Stimulated activated CD8-positive, alpha-beta memory T cell treated with anti-CD3 and anti-CD28 coated beads, Interleukin-12 subunit alpha, Interleukin-12 subunit beta, amount 100 ng/mL, for 24 hours (primary cell): ENCODE results near the gene CTNND2.
"Not testable (repeated sequence)": the region's sequence is repeated elsewhere in the genome, so short reads cannot be mapped to it uniquely, and the experiment has no call there.

ENCODE experiments used
- DNase-seq: peaks from one replicate; pipeline ENCODE4 v3.0.0-alpha.2; 2020; ENCODE audit errors: extremely low read depth

CTNND2 gene

DNA sequence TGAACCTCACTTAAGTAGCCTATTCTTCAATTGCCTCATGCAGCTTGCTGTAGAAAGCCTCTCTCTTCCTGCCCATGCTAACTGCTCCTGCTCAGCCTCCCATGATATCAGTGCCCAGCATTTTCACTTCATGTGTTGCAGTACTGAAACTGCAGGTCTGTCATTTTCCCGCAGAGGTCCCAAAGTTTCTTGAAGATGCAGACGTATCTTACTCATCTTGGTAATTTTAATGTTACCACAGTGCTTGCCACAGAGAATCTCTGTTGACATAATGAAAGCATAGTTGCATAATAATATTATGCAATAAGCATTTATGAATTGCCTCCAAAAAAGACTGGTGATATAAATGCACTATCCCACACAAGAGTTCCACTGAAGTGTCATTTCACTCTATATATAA is 582.1 kb downstream of the CTNND2 start:
- DNase-seq = no peak

DNA sequence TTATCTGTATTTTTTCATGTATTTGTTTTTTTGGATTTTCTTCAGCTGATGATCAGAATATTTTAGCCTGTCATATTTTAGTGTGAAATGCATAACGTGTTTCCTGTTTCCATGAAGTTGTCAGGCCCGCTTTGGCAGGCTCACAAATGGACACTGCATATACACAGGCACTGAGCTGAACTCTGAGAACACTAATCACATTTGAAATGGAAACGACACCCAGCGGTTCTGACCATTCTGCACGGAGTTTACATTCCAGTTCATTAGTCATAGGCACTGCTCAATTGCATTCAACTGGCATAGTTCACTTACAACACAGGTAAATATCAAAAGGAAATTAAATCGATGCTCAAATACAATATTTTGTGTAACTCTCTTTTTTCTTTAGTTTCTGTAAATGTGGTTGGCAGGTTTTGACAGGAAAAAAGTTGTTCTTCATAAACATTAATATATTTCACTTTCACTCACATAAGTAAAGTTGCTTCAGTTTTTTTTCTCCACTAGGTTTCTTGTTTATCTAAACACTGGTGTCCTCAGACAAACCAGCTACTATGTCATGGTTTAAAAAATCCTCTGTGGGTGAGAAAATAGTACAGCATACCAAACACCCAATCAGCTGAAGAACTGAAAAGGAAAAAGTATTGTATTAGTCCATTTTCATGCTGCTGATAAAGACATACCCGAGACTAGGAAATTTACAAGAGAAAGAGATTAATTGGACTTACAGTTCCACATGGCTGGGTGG is 584.2 kb downstream of the CTNND2 start:
- DNase-seq = no peak

DNA sequence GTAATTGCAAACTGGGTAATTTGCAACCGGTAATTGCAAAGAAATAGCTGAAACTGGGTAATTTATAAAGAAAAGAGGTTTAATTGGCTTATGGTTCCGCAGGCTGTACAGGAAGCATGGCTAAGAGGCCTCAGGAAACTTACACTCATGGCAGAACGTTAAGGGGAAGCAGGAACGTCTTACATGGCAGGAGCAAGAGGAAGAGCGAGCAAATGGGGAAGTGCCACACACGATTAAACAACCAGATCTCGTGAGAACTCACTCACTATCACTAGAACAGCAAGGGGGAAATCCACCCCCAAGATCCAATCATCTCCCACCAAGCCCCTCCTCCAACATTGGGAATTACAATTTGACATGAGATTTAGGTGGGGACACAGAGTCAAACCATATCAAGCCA is 590.6 kb downstream of the CTNND2 start:
- not testable (repeated sequence) for DNase-seq

DNA sequence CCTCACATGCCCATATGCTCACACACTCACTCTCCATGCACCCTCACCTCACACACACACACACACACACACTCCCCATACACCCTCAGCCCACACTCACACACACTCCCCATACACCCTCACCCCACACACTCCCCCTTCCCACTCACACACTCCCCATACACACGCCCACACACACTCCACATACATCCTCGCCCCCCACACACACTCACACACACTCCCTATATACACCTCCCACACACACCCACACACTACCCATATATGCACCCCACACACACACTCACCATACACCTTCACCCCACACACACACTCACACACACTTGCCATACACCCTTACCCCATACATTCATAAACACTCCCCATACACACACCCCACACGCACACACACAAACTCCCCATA is 592.5 kb downstream of the CTNND2 start:
- no peak for DNase-seq

DNA sequence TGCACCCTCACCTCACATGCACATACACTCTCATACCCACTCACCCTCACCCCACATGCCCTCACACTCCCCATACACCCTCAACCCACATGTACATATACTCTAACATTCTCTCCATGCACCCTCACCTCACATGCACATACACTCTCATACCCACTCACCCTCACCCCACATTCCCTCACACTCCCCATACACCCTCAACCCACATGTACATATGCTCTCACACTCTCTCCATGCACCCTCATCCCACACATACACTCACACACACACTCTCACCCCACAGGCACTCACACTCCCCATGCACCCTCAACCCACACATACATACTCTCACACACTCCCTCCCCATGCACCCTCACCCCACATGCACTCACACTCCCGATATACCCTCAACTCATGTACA is 593.0 kb downstream of the CTNND2 start:
- no peak for DNase-seq

DNA sequence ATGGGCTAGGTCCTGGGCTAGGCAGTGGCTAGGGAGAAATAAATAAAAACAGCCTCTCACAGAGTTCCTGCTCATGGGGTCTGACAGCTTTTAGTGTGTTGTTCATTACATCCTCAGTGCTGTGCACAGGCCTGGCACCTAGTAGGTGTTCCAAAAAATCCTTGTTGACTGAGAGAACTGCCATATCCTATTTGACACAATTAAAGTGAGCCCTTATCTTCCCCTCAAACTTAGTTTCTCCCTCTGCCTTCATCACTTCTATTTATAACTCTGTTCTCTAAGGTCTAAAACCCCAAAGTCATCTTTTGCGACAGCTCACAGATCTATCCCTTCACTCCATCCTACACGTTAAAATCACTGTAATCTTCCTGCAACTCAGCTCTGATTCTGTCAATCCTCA is 594.1 kb downstream of the CTNND2 start:
- no peak for DNase-seq

DNA sequence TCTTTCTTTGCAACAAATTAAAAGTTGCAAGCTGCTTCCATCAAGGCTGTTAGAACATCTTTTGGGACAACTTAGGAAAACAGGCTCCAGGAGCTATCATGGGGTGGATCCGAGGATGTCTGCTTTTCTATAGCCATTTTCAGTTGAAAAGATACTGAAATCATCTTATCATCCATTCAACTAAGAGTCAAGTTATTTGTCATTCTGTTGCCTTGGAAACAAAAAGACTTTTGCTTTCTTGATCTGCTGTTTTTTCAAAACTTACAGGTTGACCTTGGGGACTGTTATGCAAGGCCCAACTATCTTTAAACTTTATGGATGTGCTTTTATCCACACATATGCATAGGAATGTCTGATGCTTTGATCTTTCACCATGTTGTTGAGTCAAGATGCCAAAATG is 597.9 kb downstream of the CTNND2 start:
- no peak for DNase-seq

DNA sequence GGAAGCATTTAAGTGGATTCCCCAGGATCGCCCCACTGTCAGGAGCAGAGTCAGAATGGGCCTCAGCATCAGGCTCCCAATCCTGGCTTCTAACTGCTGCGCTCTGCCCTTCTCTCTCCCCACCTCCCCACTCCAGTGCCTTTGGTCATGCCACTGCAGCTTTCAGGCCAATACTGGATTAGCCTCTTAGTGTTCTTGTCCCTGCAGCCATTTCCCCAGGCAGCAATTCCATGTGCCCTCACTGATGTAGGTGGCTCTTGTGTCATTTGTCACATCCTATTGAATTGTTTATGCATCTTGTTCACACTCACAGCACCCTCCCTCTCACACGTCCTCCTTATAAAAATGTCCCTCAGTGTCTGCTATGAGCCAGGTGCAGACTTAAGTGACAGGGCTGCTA is 599.0 kb downstream of the CTNND2 start:
- DNase-seq = no peak

DNA sequence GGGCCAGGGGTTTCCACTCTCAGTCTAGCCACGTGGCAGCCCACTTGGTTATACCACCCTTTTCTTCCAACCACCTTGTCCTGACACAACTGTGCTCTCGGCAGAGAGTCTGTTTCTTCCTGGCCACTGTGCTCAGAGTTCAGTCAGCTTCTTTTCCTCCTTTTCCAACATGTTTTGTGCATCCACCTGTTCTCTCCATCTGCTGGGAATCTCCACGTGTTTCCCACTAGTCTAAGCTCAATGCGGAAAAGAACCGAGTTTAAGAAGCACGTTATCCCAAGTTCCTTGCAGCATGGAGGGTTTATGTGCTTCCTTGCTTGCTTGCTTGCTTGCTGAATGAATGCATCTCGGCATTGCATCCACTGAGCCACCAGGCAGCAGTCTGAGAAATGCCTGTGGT is 599.6 kb downstream of the CTNND2 start:
- no peak for DNase-seq

DNA sequence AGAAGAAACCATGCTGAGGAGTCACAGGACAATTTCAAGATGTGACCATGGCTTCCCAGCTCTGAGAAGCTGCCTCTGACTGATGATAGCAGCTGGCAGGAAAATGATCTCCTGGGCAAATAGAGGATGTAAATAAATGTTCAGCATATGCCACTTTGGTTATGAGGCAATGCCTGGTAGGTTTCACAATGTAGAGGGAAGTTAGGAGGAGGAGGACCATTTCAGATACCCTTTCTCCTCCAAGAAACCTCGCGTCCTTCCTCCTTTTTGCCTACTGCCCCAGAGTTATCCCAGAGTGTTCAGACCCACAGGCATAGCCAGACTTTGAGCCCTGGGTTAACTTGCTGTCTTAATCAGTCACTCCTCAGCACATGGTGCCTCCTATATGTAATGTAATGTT is 601.6 kb downstream of the CTNND2 start:
- no peak for DNase-seq

DNA sequence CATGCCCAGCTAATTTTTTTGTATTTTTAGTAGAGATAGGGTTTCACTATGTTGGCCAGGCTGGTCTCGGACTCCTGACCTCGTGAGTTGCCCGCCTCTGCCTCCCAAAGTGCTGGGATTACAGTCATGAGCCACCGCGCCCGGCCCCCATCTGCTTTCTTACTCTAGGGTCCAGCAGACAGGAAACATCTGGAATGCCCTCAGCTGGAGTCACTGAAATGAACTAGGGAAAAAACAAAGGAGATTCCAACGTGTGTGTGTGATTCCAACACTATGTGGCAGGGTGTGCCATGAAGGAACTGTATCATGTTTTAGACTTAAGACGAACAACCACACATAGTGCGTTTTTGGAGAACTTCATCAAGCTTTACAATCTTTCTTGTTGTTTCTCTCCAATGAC is 603.1 kb downstream of the CTNND2 start:
- no peak for DNase-seq

DNA sequence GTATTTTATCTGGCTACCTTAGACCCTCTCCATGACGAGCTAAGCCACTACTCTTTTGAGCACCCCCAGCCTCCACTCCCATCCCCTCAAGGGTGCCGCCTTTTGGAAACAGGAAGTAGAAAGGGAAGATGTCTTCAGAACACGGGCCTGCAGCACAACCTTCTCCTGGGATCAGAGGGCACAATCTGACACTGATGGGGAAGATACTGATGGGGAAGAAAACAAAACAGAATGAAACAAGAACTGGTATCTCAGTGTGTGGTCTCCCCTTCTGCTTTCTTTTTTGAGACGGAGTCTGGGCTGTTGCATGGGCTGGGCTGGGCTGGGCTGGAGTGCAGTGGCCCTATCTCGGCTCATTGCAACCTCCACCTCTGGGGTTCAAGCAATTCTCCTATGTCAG is 603.5 kb downstream of the CTNND2 start:
- DNase-seq = no peak

DNA sequence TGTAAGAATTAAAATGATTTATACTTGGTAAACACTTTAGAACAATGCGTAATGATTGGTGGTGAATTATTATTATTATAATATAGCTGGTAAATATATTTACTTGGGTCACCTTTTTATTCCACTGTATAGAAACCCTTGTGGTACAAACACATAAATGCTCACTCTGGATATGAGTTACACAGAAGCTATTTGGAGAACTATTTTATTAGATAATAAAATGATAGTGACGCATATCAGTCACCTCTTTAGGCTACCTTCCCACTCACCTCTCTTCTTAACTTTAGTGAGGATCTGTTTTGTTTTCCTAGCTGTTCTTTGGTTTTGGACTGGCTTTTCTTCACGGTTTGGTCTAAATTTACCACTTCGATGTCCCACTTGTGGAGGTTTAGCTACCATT is 605.4 kb downstream of the CTNND2 start:
- no peak for DNase-seq

DNA sequence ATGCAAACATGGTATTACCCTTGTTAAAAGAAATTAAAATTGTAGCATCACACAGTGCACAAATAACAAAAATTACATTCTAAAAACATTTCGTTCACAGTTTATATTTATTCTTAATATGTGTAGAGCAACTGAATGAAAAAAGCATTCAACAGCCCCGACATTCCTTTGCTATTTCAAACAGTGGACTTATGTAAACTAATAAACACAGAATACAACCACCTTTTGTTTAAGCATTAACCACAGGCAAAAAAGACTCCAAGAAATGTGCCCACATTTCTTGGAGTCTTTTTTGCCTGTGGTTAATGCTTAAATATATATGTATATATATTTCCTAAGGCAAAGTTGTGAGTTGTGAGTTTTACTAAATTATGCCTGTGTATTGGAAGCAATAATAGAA is 610.7 kb downstream of the CTNND2 start:
- DNase-seq = no peak

DNA sequence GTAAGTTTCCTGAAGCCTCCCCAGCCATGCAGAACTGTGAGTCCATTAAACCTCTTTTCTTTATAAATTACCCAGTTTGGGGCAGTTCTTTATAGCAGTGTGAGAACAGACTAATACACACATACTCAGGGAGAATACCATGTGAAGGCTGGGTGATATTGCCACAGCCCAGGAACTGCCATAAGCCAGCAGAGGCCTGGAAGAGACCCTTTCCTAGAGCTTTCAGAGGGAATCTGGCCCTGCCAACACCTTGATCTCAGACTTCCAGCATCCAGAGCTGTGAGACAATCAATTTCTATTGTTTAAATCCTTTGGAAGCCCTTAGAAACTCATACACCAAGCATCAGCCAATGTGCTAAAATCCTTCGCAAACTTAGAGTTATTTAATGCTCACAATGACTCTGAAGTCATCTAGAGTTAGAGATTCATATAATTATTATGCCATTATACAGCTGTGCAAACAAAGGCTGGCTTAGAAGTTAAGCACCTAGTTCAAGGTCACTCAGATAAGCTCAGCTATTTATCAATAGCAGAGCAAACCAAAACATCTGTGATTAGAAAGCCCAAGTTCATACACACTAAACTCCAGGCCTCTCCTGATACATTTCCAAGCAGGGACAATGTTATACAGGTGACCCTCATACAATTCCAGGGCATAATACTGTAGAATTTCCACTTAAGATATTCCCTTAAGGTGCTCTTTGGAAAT is 611.4 kb downstream of the CTNND2 start:
- DNase-seq = no peak

DNA sequence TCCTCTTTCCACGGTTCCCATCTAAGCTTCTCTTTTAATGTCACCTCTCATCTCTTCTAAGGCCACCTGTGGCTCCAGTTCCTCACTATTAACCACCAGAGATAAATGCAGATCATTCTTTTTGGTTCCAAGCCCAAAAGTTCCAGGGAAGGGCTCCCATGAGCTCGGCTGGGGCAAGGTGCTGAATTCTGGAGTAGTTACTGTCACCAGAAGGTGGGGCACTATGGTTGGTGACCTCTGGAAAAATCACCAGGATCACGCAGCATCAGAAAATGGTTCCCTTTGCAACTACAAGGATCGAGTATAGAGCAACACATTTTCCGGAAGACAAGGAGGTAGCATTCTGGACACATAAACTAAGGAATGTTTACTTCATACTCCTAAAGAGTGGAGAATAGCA is 614.5 kb downstream of the CTNND2 start:
- no peak for DNase-seq

DNA sequence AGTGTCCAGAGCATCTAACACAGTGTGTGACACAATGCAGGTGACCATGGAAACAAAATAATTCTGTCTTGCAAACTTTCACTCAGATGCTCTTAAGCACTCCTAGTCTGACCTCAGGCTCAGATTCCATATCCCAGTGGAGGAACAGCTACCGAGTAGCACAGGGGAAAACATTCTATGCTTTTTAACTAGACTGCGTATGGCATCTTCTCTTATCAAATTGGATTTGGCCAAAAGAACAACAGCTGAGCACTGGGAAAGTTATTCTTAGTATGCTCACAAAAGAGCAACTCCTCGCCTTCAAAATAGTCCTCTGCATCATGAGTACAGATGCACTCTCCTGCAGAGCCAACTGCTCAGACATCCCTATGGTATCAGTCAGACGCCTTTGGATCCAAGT is 615.0 kb downstream of the CTNND2 start:
- no peak for DNase-seq

DNA sequence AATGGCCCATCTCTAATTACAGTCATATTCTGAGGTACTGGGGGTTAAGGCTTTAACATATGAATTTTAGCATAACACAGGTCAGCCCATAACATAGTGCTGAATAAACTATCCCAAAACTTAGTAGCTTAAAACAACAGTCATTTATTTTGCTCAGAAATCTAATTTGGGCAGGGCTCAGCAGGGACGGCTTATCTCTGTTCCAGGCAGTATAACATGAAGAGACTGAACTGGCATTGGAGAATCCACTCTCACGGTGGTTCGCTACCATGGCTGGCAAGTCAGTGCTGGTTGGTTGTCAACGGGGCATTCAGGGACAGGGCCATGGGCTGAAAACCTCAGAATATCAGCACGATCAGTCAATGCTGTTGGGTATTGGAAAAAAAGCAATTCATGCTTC is 622.4 kb downstream of the CTNND2 start:
- DNase-seq = no peak

DNA sequence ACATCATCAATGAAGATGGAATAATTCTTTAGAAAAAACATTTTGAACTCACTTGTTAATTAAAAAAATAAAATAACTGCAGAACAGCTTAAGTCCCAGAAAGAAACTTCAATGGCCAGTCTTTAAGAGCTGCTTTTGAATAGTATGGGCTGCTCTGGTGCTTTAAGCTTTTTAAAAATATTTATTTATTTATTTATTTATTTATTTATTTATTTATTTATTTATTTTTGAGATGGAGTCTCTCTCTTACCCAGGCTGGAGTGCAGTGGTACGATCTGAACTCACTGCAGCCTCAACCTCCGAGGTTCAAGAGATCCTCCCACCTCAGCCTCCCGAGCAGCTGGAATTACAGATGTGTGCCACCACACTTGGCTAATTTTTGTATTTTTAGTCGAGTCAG is 626.9 kb downstream of the CTNND2 start:
- no peak for DNase-seq

DNA sequence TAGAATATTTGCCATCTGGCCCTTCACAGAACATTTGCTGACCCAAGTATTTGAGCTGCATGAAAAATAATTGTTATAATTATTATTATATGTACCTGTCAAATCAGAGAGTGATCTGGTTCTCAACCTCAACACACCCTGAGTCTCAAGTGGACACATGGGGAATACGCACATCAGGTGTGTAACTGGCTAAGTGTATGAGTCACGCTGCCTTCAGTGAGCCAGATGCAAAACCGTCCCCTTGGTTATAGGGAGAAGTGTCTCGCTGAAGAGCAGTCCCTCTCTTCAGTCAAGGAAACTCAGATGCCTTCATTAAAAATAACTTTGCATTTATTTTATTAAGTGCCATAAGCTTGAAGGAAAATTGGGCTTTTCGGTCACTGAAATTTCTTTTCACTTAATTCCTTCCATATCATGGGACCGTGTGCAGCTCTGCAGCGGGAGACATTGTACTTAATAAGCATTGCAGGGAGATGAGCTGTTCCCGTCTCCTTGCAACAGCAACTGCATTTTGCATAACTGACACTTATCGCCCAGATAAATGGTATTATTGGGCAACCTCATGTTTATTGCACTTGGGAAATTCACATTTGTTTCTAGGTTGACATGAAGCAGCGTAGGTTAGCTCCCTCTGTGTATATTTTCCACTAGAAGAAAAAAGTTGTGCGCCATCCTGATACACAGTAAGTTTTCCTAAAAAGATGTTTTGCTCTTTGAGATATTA is 630.9 kb downstream of the CTNND2 start:
- no peak for DNase-seq

DNA sequence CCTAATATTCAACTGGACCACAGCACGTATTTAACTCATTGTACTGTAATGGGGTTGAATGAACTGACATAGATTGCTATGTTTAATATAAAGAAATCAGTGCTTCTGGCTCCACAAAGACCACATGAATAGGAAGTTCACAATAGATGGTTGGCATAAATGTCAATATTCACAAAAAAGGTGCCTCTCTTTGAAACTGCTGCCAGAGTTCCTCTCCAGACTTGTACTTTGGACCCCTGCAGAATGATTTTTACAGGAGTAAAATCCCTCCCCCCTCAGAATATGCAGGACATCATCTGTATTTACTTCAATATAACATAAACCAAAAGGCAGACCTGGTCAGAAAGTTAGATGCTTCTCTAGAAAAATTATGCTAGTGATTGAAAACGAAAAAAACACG is 634.7 kb downstream of the CTNND2 start:
- no peak for DNase-seq

DNA sequence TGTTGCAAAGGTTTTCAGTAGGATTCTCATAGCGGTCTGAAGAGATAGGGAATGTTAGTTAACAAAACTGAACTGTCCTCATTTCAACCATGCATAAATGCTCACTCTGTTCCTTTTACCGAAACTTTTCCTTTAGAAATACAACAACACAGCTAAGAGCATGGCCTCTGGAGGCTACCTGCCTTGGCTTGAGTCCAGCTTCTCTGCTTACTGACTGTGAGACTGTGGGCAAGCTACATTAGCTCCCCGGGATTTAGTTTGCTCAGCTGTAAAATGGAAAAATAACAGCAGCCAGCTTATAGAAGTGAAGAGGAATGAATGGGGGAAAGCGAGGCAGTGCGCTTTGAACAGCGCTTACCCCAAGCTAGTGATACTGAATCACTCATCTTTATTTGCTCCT is 635.4 kb downstream of the CTNND2 start:
- DNase-seq = no peak

DNA sequence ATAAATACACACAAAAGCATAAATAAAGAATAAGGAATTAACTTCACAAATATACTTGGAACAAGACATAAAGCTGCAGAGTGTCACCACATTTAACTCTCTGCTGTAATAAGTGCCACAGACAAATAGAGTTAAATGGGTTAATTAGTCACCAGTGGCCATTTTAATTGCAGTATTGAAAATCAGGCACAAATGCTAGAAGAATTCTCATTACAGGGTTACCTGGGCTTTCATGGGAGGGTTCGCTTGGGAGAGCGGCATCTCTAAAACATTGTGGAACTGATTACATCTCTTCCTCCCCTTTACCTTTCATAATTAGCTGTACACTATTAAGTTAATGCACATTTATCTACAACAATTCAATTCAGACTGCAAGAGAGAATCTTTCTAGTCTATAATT is 637.9 kb downstream of the CTNND2 start:
- DNase-seq = no peak
